GM23338 (cell line): ENCODE data around the gene REC8. TPM values are rescaled to one million over a fixed set of nuclear protein-coding genes. Genes with fewer than 3 reads are reported as not detected.
A peak's percentile ranks its signal among the peaks of the same experiment; 100 is the strongest.

ENCODE experiments used
- ATAC-seq: fragments of 200-7000 bp; cut with Tn5 transposase; 3 replicates; pipeline ENCODE4 v1.9.1; 2020
- DNase-seq: peaks from one replicate; pipeline ENCODE4 v3.0.0-alpha.2; 2015; ENCODE audit warnings: low spot score
- H2AFZ ChIP-seq: fragments of 200-600 bp; sonication (generic); 2 replicates; pipeline ENCODE4 v1.8.0; 2016; ENCODE audit warnings: antibody characterized with exemption, mild to moderate bottlenecking, moderate library complexity
- H3F3A ChIP-seq: fragments of 200-600 bp; sonication (generic); replicated peaks from 2 replicates; pipeline ENCODE4 v1.8.0; 2017; ENCODE audit warnings: antibody characterized with exemption, mixed run types, low read depth
- H3K27ac ChIP-seq: fragments of 200-600 bp; sonication (generic); 2 replicates; pipeline ENCODE4 v1.6.1; 2016; ENCODE audit warnings: low read depth
- H3K27me3 ChIP-seq: fragments of 200-600 bp; sonication (generic); 2 replicates; pipeline ENCODE4 v1.8.0; 2016; ENCODE audit warnings: mild to moderate bottlenecking, mixed run types, moderate library complexity; ENCODE audit not compliant: insufficient read depth
- H3K36me3 ChIP-seq: fragments of 200-600 bp; sonication (generic); 2 replicates; pipeline ENCODE4 v1.8.0; 2016; ENCODE audit warnings: mild to moderate bottlenecking; ENCODE audit not compliant: insufficient read depth
- H3K4me1 ChIP-seq: fragments of 200-600 bp; sonication (generic); 2 replicates; pipeline ENCODE4 v1.8.0; 2016; ENCODE audit warnings: mild to moderate bottlenecking, moderate library complexity; ENCODE audit not compliant: insufficient read depth
- H3K4me2 ChIP-seq: fragments of 200-600 bp; sonication (generic); 2 replicates; pipeline ENCODE4 v1.7.1; 2017; ENCODE audit warnings: mixed run types
- H3K4me3 ChIP-seq: fragments of 200-600 bp; sonication (generic); 2 replicates; pipeline ENCODE4 v1.6.1; 2016; ENCODE audit warnings: mixed run types
- H3K79me2 ChIP-seq: fragments of 200-600 bp; sonication (generic); replicated peaks from 2 replicates; pipeline ENCODE4 v1.8.0; 2017; ENCODE audit warnings: mild to moderate bottlenecking; ENCODE audit not compliant: insufficient read depth
- H3K9me2 ChIP-seq: fragments of 200-600 bp; sonication (generic); 2 replicates; pipeline ENCODE4 v1.8.0; 2017; ENCODE audit not compliant: insufficient read depth
- H4K20me1 ChIP-seq: fragments of 200-600 bp; sonication (generic); replicated peaks from 2 replicates; pipeline ENCODE4 v1.8.0; 2017; ENCODE audit warnings: mild to moderate bottlenecking; ENCODE audit not compliant: insufficient read depth
- H3K27ac Mint-ChIP-seq: 2 replicates; pipeline ENCODE4 v1.8.0; 2020; ENCODE audit warnings: inconsistent platforms, mild to moderate bottlenecking, moderate library complexity, mixed read lengths
- H3K27me3 Mint-ChIP-seq: 3 replicates; pipeline ENCODE4 v1.8.0; 2022; ENCODE audit warnings: low read depth, mild to moderate bottlenecking, moderate library complexity, mixed read lengths, inconsistent platforms; ENCODE audit not compliant: insufficient read depth, poor library complexity
- H3K36me3 Mint-ChIP-seq: 3 replicates; pipeline ENCODE4 v1.8.0; 2021; ENCODE audit warnings: low read depth, mild to moderate bottlenecking, inconsistent platforms, moderate library complexity, mixed read lengths
- H3K4me1 Mint-ChIP-seq: 3 replicates; pipeline ENCODE4 v1.8.0; 2020; ENCODE audit warnings: mild to moderate bottlenecking, inconsistent platforms, mixed read lengths
- H3K4me3 Mint-ChIP-seq: 3 replicates; pipeline ENCODE4 v1.8.0; 2021; ENCODE audit warnings: moderate library complexity, mild to moderate bottlenecking, inconsistent platforms, mixed read lengths
- H3K9me3 Mint-ChIP-seq: 3 replicates; pipeline ENCODE4 v1.8.0; 2020; ENCODE audit warnings: moderate library complexity, mild to moderate bottlenecking, inconsistent platforms, mixed read lengths
- CTCF ChIP-seq, 2 experiments: fragments of 200-600 bp in 1 of 2; sonication (generic) in 1 of 2; conservative IDR thresholded peaks; 2 replicates each; pipeline versions ENCODE4 v1.5.1 to v1.6.1; 2016 to 2017; ENCODE audit warnings: antibody characterized with exemption in 2 of 2, low read depth in 2 of 2, mild to moderate bottlenecking in 2 of 2, moderate library complexity in 1 of 2
- EZH2 ChIP-seq: fragments of 200-600 bp; sonication (generic); IDR thresholded peaks from one replicate; pipeline ENCODE4 v1.8.0; 2017; ENCODE audit warnings: antibody characterized with exemption, mild to moderate bottlenecking, low read depth; ENCODE audit not compliant: unreplicated experiment
- EZH2phosphoT487 ChIP-seq: fragments of 200-600 bp; sonication (generic); IDR thresholded peaks from one replicate; pipeline ENCODE4 v1.8.1; 2018; ENCODE audit warnings: antibody characterized with exemption; ENCODE audit not compliant: unreplicated experiment
- JUNB ChIP-seq: IDR thresholded peaks from one replicate; pipeline ENCODE4 v1.6.1; 2016; ENCODE audit warnings: antibody characterized with exemption; ENCODE audit not compliant: unreplicated experiment
- ZNF114 ChIP-seq: fragments of 250-450 bp; sonication (Bioruptor Pico); IDR thresholded peaks from 2 replicates; pipeline ENCODE4 v1.5.0; 2020; ENCODE audit warnings: mild to moderate bottlenecking, moderate library complexity
- ZNF462 ChIP-seq: fragments of 250-450 bp; sonication (Bioruptor Pico); IDR thresholded peaks from 2 replicates; pipeline ENCODE4 v1.5.0; 2020; ENCODE audit warnings: mild to moderate bottlenecking, moderate library complexity
- polyA plus RNA-seq: library from polyadenylated mRNA; unstranded; fragments of >200 nt; fragmentation: Nextera tagmentation; extraction: Ambion mirVana; gene quantifications from 2 replicates; pipeline ENCODE4 v1.2.1, GENCODE V29; 2016
- total RNA-seq: library from RNA; depleted of rRNA; stranded (reverse); fragments of >200 nt; shearing (Covaris generic); gene quantifications from 2 replicates; pipeline ENCODE4 v1.2.3, GENCODE V29; 2014
- TF ChIP-seq, protein P1 (sequence below): IDR thresholded peaks from one replicate; pipeline ENCODE4 v1.6.1; 2018; ENCODE audit warnings: antibody characterized with exemption; ENCODE audit not compliant: unreplicated experiment

REC8 gene
- total and polyA plus RNA-seq, 2 experiments from 2014 or later: 25.7 to 36.8 TPM

GRCh38 chr14:24162093-24162492, 9.8 kb upstream of the REC8 start:
- Mint-ChIP-seq H3K36me3 (peaks cover 55% of the 10 kb centered on the region), H3K27me3 (peaks cover 4% of the 10 kb centered on the region), H3K9me3 (no peaks in the 10 kb centered on the region), H3K27ac (no peak overlapping the region), H3K4me1 (peaks cover 9% of the 10 kb centered on the region), H3K4me3 (peak overlapping the region; percentile 69)
- Histone ChIP-seq H3K9me2 (no peaks in the 10 kb centered on the region), H3K79me2 (no peaks in the 10 kb centered on the region), H3K27me3 (no peaks in the 10 kb centered on the region), H3K36me3 (0 out of 2 replicates have a peak, but pooled peaks cover 5% of the 10 kb centered on the region), H3K4me1 (peaks cover 11% of the 10 kb centered on the region), H3F3A (peaks cover 12% of the 10 kb centered on the region; the same call in 1 of the 2 replicates), H3K4me3 (no peak overlapping the region), H3K27ac (no peak overlapping the region), H2AFZ (no peak overlapping the region), H4K20me1 (peaks cover 3% of the 10 kb centered on the region; the same call in 1 of the 2 replicates), H3K4me2 (no peak overlapping the region)
- no peak for ATAC-seq
- DNase-seq: no peak
- TF ChIP-seq ZNF114: no peak
- no peak for TF ChIP-seq CTCF (conservative IDR thresholded peaks at IDR 0.05; ENCODE audit: low read depth in 2 of 2)
- TF ChIP-seq, protein P1, sequence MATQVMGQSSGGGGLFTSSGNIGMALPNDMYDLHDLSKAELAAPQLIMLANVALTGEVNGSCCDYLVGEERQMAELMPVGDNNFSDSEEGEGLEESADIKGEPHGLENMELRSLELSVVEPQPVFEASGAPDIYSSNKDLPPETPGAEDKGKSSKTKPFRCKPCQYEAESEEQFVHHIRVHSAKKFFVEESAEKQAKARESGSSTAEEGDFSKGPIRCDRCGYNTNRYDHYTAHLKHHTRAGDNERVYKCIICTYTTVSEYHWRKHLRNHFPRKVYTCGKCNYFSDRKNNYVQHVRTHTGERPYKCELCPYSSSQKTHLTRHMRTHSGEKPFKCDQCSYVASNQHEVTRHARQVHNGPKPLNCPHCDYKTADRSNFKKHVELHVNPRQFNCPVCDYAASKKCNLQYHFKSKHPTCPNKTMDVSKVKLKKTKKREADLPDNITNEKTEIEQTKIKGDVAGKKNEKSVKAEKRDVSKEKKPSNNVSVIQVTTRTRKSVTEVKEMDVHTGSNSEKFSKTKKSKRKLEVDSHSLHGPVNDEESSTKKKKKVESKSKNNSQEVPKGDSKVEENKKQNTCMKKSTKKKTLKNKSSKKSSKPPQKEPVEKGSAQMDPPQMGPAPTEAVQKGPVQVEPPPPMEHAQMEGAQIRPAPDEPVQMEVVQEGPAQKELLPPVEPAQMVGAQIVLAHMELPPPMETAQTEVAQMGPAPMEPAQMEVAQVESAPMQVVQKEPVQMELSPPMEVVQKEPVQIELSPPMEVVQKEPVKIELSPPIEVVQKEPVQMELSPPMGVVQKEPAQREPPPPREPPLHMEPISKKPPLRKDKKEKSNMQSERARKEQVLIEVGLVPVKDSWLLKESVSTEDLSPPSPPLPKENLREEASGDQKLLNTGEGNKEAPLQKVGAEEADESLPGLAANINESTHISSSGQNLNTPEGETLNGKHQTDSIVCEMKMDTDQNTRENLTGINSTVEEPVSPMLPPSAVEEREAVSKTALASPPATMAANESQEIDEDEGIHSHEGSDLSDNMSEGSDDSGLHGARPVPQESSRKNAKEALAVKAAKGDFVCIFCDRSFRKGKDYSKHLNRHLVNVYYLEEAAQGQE: no peak
- TF ChIP-seq EZH2: no peak
- TF ChIP-seq JUNB: no peak
- no peak for TF ChIP-seq EZH2phosphoT487
- TF ChIP-seq ZNF462 (CRISPR knock-in tag): no peak
